Neural progenitor cell (in vitro differentiated cells): ENCODE data around the gene DTD1.

Experiments
- EZH2 ChIP-seq: fragments of 200-600 bp; sonication (generic); IDR thresholded peaks from 2 replicates; pipeline ENCODE4 v1.6.1; 2017; ENCODE audit warnings: antibody characterized with exemption, mild to moderate bottlenecking, moderate library complexity
- EZH2phosphoT487 ChIP-seq: fragments of 200-600 bp; sonication (generic); IDR thresholded peaks from 2 replicates; pipeline ENCODE4 v1.6.1; 2017; ENCODE audit warnings: antibody characterized with exemption
- TF ChIP-seq, protein P1 (sequence below): fragments of 200-600 bp; sonication (generic); IDR thresholded peaks from 2 replicates; pipeline ENCODE4 v1.5.1; 2017; ENCODE audit warnings: antibody characterized with exemption, mild to moderate bottlenecking

DNA sequence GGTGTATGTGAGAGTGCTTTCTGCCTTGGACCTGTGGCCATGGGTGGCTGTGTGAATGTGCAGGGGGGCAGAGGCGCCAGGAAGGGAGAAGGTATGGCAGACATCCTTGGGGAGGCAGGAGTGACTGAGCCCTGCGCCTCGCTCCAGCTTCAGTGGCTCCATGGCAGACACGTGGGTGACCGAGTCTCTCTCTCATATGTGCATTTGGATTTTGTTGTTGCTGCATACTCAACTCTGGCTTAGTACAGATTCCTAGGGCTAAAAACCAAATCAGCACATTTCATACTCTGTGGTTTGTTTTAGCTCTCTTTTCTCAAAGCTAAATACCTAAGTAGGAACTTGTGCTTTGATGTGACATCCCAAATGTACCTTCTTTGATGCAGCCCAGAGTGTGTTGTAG lies 97.6 kb downstream of the DTD1 start:
- TF ChIP-seq, protein P1, sequence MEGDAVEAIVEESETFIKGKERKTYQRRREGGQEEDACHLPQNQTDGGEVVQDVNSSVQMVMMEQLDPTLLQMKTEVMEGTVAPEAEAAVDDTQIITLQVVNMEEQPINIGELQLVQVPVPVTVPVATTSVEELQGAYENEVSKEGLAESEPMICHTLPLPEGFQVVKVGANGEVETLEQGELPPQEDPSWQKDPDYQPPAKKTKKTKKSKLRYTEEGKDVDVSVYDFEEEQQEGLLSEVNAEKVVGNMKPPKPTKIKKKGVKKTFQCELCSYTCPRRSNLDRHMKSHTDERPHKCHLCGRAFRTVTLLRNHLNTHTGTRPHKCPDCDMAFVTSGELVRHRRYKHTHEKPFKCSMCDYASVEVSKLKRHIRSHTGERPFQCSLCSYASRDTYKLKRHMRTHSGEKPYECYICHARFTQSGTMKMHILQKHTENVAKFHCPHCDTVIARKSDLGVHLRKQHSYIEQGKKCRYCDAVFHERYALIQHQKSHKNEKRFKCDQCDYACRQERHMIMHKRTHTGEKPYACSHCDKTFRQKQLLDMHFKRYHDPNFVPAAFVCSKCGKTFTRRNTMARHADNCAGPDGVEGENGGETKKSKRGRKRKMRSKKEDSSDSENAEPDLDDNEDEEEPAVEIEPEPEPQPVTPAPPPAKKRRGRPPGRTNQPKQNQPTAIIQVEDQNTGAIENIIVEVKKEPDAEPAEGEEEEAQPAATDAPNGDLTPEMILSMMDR, result no peak
- no peak for TF ChIP-seq EZH2
- no peak for TF ChIP-seq EZH2phosphoT487
